22Rv1 (cell line): Measurements from ENCODE around the gene PURB.

Experiments
- CTCF ChIP-seq: fragments of 450-650 bp; IDR thresholded peaks from 2 replicates; pipeline ENCODE4 v1.5.1; 2017; ENCODE audit warnings: mild to moderate bottlenecking
- ZFX ChIP-seq: fragments of 450-650 bp; IDR thresholded peaks from 2 replicates; pipeline ENCODE4 v1.6.1; 2017; ENCODE audit warnings: antibody characterized with exemption, borderline replicate concordance

- no peak for TF ChIP-seq CTCF
- no peak for TF ChIP-seq ZFX
These were observed 18.0 kb downstream of the PURB start for GRCh38 chr7:44867073-44867995.
